Stimulated activated CD4-positive, alpha-beta T cell treated with anti-CD3 and anti-CD28 coated beads, Interleukin-1b, Interleukin-23, amount 100 ng/mL, for 4 hours (primary cell): ENCODE data around the gene CXCL8.

ENCODE experiments used
- DNase-seq, 2 donors: peaks; one replicate each; pipeline ENCODE4 v3.0.0-alpha.2; 2020; ENCODE audit warnings: low read depth in 2 of 2

The CXCL8 gene

GRCh38 chr4:73718375-73719373 is 21.7 kb upstream of the CXCL8 start:
- DNase-seq: no peak

- DNase-seq: no peak
These were observed 18.9 kb upstream of the CXCL8 start for GRCh38 chr4:73721435-73721834.

- DNase-seq: no peak
These were observed 18.5 kb upstream of the CXCL8 start for GRCh38 chr4:73721909-73722308.

- DNase-seq: no peak
These were observed 17.3 kb upstream of the CXCL8 start for GRCh38 chr4:73723023-73723422.

GRCh38 chr4:73723928-73724327 is 16.4 kb upstream of the CXCL8 start:
- no peak for DNase-seq

GRCh38 chr4:73725510-73725909 is 14.9 kb upstream of the CXCL8 start:
- DNase-seq: no peak

- DNase-seq: no peak
These were observed 14.4 kb upstream of the CXCL8 start for GRCh38 chr4:73725985-73726384.

- DNase-seq: no peak
These were observed 12.7 kb upstream of the CXCL8 start for GRCh38 chr4:73727685-73728084.

GRCh38 chr4:73728091-73728741 is 12.2 kb upstream of the CXCL8 start:
- no peak for DNase-seq

- DNase-seq: no peak
These were observed 10.7 kb upstream of the CXCL8 start for GRCh38 chr4:73729534-73730165.

- no peak for DNase-seq
These were observed 10.1 kb upstream of the CXCL8 start for GRCh38 chr4:73730292-73730691.

- DNase-seq: no peak
These were observed 9.5 kb upstream of the CXCL8 start for GRCh38 chr4:73730867-73731266.

- DNase-seq: no peak
These were observed 8.3 kb upstream of the CXCL8 start for GRCh38 chr4:73731968-73732610.

- no peak for DNase-seq
These were observed 7.5 kb upstream of the CXCL8 start for GRCh38 chr4:73732759-73733431.

GRCh38 chr4:73734530-73735001 is 5.8 kb upstream of the CXCL8 start:
- DNase-seq: no peak

- no peak for DNase-seq
These were observed 5.1 kb upstream of the CXCL8 start for GRCh38 chr4:73735231-73735630.

GRCh38 chr4:73741031-73741749 is 821 bp downstream of the CXCL8 start:
- DNase-seq: no peak

- no peak for DNase-seq
These were observed 1.6 kb downstream of the CXCL8 start for GRCh38 chr4:73741750-73742489.

- DNase-seq: no peak
These were observed 2.3 kb downstream of the CXCL8 start for GRCh38 chr4:73742490-73743160.
